ENCODE measurements around the gene CELF2. TPM values are rescaled to one million over a fixed set of nuclear protein-coding genes. Genes with fewer than 3 reads are reported as not detected.

Gene CELF2
- total RNA-seq, 6 donors from 2014 or later = 82.7 to 193 (median 120) TPM

DNA sequence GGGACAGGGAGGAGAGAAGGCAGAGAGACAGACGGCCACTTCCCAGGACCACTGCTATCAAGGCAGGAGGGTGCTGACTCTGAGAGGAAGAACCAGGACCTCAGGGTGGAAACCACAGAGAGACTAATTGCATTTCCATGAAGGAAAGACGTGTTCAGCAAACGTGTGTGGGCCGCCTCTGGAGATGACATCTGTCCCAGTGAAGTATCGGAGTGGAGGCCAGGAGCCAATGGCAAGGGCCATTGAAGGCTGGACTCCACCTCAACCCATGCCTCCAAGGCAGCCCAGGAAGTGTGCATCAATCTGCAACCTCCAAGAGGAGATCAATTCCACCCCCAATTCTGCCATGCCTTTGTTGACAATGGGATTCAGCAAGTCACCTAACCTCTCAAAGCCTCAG, 363.8 kb downstream of the CELF2 start:
- H3K9me3 ChIP-seq = no peaks in the 10 kb centered on the region
- no peak for DNase-seq

DNA sequence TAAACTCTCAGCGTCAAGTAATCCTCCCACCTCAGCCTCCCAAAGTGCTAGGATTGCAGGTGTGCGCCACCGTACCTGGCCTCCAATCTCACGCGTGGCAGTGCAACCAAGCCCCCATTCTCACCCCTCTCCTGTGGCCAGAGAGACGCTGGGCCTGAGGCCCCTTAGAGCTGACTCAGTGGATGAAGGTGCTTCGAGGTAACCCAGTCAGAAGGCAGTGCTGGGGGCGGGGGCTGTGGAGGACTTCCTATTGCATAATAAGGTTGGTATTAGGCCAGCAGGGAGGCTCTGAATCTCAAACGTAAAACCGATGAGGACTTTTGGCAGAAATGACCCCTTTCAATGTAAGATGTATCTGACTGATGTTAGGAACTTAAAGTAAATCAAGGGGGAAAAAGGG, 364.5 kb downstream of the CELF2 start:
- WGBS, 2 donors = 74 to 77% methylated on average over 4 to 10 of the region's 10 CpGs
- TF ChIP-seq EP300 (IDR thresholded peaks at IDR 0.05) (no peak), POLR2AphosphoS5 (IDR thresholded peaks at IDR 0.05) (no peak)
- Histone ChIP-seq H3K4me1 (no peaks in the 10 kb centered on the region), H3K27ac (no peak overlapping the region), H3K36me3 (no peaks in the 10 kb centered on the region), H3K27me3 (no peaks in the 10 kb centered on the region), H3K4me3 (no peak overlapping the region), H3K9me3 (no peaks in the 10 kb centered on the region)
- DNase-seq (no peak), ATAC-seq (ENCODE audit: low FRiP score in 2 of 2) (no peak)

More for the DNA sequence above, 363.8 kb downstream of the CELF2 start:
- H3K27ac ChIP-seq = no peak overlapping the region
- no peaks in the 10 kb centered on the region for H3K36me3 ChIP-seq
- no peak overlapping the region for H3K4me3 ChIP-seq
- ATAC-seq (ENCODE audit: low FRiP score in 2 of 2) = no peak
- no peaks in the 10 kb centered on the region for H3K4me1 ChIP-seq
- TF ChIP-seq POLR2AphosphoS5 (IDR thresholded peaks at IDR 0.05) (no peak), EP300 (IDR thresholded peaks at IDR 0.05) (no peak), POLR2A (IDR thresholded peaks at IDR 0.05) (no peak)
- TF ChIP-seq, protein P1, sequence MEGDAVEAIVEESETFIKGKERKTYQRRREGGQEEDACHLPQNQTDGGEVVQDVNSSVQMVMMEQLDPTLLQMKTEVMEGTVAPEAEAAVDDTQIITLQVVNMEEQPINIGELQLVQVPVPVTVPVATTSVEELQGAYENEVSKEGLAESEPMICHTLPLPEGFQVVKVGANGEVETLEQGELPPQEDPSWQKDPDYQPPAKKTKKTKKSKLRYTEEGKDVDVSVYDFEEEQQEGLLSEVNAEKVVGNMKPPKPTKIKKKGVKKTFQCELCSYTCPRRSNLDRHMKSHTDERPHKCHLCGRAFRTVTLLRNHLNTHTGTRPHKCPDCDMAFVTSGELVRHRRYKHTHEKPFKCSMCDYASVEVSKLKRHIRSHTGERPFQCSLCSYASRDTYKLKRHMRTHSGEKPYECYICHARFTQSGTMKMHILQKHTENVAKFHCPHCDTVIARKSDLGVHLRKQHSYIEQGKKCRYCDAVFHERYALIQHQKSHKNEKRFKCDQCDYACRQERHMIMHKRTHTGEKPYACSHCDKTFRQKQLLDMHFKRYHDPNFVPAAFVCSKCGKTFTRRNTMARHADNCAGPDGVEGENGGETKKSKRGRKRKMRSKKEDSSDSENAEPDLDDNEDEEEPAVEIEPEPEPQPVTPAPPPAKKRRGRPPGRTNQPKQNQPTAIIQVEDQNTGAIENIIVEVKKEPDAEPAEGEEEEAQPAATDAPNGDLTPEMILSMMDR (IDR thresholded peaks at IDR 0.05) = no peak
- WGBS, 2 donors = 59 to 86% methylated on average over 5 of the region's 5 CpGs
- H3K27me3 ChIP-seq = no peaks in the 10 kb centered on the region

DNA sequence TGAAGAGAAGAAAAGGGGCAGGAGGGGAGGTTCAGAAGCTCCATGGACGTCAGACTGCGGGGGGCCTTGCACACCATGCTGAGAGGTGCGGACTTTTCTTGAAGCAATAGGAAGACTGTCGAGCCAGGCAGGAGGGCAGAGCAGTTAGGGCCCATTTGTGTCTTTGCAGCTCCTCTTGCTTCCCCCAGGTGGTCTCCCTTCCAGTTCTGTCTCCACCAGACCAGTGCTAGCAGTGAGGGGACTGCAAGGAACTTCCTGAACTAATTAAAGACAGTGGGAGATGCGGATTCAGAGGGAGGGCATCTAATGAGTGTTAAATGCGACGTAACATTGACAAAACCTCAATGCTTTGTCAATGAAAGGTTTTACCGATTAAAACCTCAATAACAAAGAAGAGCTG, 368.4 kb downstream of the CELF2 start:
- DNase-seq (no peak), ATAC-seq (ENCODE audit: low FRiP score in 2 of 2) (no peak)
- H3K4me3 ChIP-seq = no peak overlapping the region
- TF ChIP-seq, protein P1 (IDR thresholded peaks at IDR 0.05) = no peak
- no peak for TF ChIP-seq POLR2A (IDR thresholded peaks at IDR 0.05)
- no peak for TF ChIP-seq POLR2AphosphoS5 (IDR thresholded peaks at IDR 0.05)
- no peak for TF ChIP-seq EP300 (IDR thresholded peaks at IDR 0.05)
- H3K4me1 ChIP-seq = no peaks in the 10 kb centered on the region
- no peaks in the 10 kb centered on the region for H3K9me3 ChIP-seq
- no peaks in the 10 kb centered on the region for H3K27me3 ChIP-seq
- no peaks in the 10 kb centered on the region for H3K36me3 ChIP-seq
- no peak overlapping the region for H3K27ac ChIP-seq
- WGBS, 2 donors = 78 to 83% methylated on average over 8 of the region's 8 CpGs
